ENCODE results near the gene MDM2. TPM values are rescaled to one million over a fixed set of nuclear protein-coding genes. Genes with fewer than 3 reads are reported as not detected.
A peak's percentile ranks its signal among the peaks of the same experiment; 100 is the strongest.

Gene MDM2
- total and polyA plus RNA-seq, 2 donors (not counting 1 experiment from before 2014, with no cell fraction given) = 6.1 to 78.7 TPM

- H3K4me3 Mint-ChIP-seq = no peak overlapping the region
- H3K4me3 ChIP-seq (ENCODE audit: control extremely low read depth in 1 of 5, extremely low read depth in 1 of 5, insufficient read depth in 1 of 5, low read depth in 2 of 5, low read length in 4 of 5) = no peak overlapping the region
- no peak overlapping the region for H2AFZ ChIP-seq (ENCODE audit: insufficient read depth, low read depth, low read length, poor library complexity, severe bottlenecking)
- ATAC-seq (ENCODE audit: low read depth) (peak; percentile 86), DNase-seq (peak; percentile 64)
- H3K27me3 ChIP-seq (replicated peaks in 1 of 4; ENCODE audit: control extremely low read depth in 1 of 4, control insufficient read depth in 3 of 4, insufficient read depth in 4 of 4, low read length in 3 of 4) = no peaks in the 10 kb centered on the region
- no peak for TF ChIP-seq EZH2 (IDR thresholded peaks at IDR 0.05; ENCODE audit: borderline replicate concordance, insufficient read depth, low read depth, low read length, poor library complexity, severe bottlenecking)
- TF ChIP-seq, protein P1, sequence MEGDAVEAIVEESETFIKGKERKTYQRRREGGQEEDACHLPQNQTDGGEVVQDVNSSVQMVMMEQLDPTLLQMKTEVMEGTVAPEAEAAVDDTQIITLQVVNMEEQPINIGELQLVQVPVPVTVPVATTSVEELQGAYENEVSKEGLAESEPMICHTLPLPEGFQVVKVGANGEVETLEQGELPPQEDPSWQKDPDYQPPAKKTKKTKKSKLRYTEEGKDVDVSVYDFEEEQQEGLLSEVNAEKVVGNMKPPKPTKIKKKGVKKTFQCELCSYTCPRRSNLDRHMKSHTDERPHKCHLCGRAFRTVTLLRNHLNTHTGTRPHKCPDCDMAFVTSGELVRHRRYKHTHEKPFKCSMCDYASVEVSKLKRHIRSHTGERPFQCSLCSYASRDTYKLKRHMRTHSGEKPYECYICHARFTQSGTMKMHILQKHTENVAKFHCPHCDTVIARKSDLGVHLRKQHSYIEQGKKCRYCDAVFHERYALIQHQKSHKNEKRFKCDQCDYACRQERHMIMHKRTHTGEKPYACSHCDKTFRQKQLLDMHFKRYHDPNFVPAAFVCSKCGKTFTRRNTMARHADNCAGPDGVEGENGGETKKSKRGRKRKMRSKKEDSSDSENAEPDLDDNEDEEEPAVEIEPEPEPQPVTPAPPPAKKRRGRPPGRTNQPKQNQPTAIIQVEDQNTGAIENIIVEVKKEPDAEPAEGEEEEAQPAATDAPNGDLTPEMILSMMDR (IDR thresholded peaks at IDR 0.05) = no peak
- H3K27me3 Mint-ChIP-seq = no peaks in the 10 kb centered on the region
- H3K27ac ChIP-seq (ENCODE audit: low read length in 2 of 2) = no peak overlapping the region
- H3K36me3 ChIP-seq (replicated peaks in 1 of 2; ENCODE audit: control extremely low read depth in 1 of 2, control insufficient read depth in 1 of 2, extremely low read depth in 1 of 2, insufficient read depth in 2 of 2, low read length in 1 of 2) = no peaks in the 10 kb centered on the region
- H3K4me2 ChIP-seq (replicated peaks; ENCODE audit: low read depth, low read length, poor library complexity, severe bottlenecking) = no peak overlapping the region
- ChIA-PET POLR2A (no interaction called here), CTCF (no interaction called here)
- intact Hi-C loops (cut with micrococcal nuclease) = loop anchor here (2.0 kb wide), 1 partner anchor 14 kb away; no protein-coding TSS in a partner anchor
- H3K9me3 Mint-ChIP-seq (ENCODE audit: insufficient read depth) = no peaks in the 10 kb centered on the region
- H3K27ac Mint-ChIP-seq = no peak overlapping the region
- H3K9ac ChIP-seq (ENCODE audit: low read length) = no peak overlapping the region
- peaks cover 7% of the 10 kb centered on the region for H3K4me1 Mint-ChIP-seq
- no peaks in the 10 kb centered on the region for H4K20me1 ChIP-seq (ENCODE audit: control insufficient read depth, insufficient read depth, low read length, poor library complexity, severe bottlenecking)
- peaks cover under 1 to 1% of the 10 kb centered on the region in 2 donors for H3K4me1 ChIP-seq (ENCODE audit: control insufficient read depth in 2 of 2, insufficient read depth in 2 of 2, low read length in 2 of 2)
- H3K79me2 ChIP-seq (ENCODE audit: control insufficient read depth, insufficient read depth, low read length) = no peaks in the 10 kb centered on the region
- 100% methylated on average over 2 of the region's 2 CpGs for WGBS (ENCODE audit: insufficient coverage)
- H3K9me3 ChIP-seq (ENCODE audit: control extremely low read depth in 1 of 3, control insufficient read depth in 2 of 3, insufficient read depth in 1 of 3, low read length in 2 of 3) = no peaks in the 10 kb centered on the region
These were observed 15.0 kb upstream of the MDM2 start for GRCh38 chr12:68792952-68793351.

GRCh38 chr12:68793436-68793835 lies 14.5 kb upstream of the MDM2 start:
- Histone ChIP-seq H3K27me3 (replicated peaks in 1 of 4; ENCODE audit: control extremely low read depth in 1 of 4, control insufficient read depth in 3 of 4, insufficient read depth in 4 of 4, low read length in 3 of 4) (no peaks in the 10 kb centered on the region), H3K36me3 (replicated peaks in 1 of 2; ENCODE audit: control extremely low read depth in 1 of 2, control insufficient read depth in 1 of 2, extremely low read depth in 1 of 2, insufficient read depth in 2 of 2, low read length in 1 of 2) (no peaks in the 10 kb centered on the region), H2AFZ (ENCODE audit: insufficient read depth, low read depth, low read length, poor library complexity, severe bottlenecking) (no peak overlapping the region), H3K79me2 (ENCODE audit: control insufficient read depth, insufficient read depth, low read length) (no peaks in the 10 kb centered on the region), H3K27ac (ENCODE audit: low read length in 2 of 2) (no peak overlapping the region), H3K4me2 (replicated peaks; ENCODE audit: low read depth, low read length, poor library complexity, severe bottlenecking) (no peak overlapping the region), H3K4me3 (ENCODE audit: control extremely low read depth in 1 of 5, extremely low read depth in 1 of 5, insufficient read depth in 1 of 5, low read depth in 2 of 5, low read length in 4 of 5) (no peak overlapping the region), H3K9ac (ENCODE audit: low read length) (no peak overlapping the region), H3K9me3 (ENCODE audit: control extremely low read depth in 1 of 3, control insufficient read depth in 2 of 3, insufficient read depth in 1 of 3, low read length in 2 of 3) (no peaks in the 10 kb centered on the region), H3K4me1 (ENCODE audit: control insufficient read depth in 2 of 2, insufficient read depth in 2 of 2, low read length in 2 of 2) (no peaks in the 10 kb centered on the region), H4K20me1 (ENCODE audit: control insufficient read depth, insufficient read depth, low read length, poor library complexity, severe bottlenecking) (no peaks in the 10 kb centered on the region)
- no peak overlapping the region for H3K4me3 Mint-ChIP-seq
- H3K27ac Mint-ChIP-seq = no peak overlapping the region
- H3K27me3 Mint-ChIP-seq = no peaks in the 10 kb centered on the region
- H3K9me3 Mint-ChIP-seq (ENCODE audit: insufficient read depth) = no peaks in the 10 kb centered on the region
- H3K4me1 Mint-ChIP-seq = peaks cover 5% of the 10 kb centered on the region
- DNase-seq = no peak
- ChIA-PET CTCF (no interaction called here), POLR2A (no interaction called here)
- TF ChIP-seq, protein P1 (IDR thresholded peaks at IDR 0.05) = no peak
- no peak for TF ChIP-seq EZH2 (IDR thresholded peaks at IDR 0.05; ENCODE audit: borderline replicate concordance, insufficient read depth, low read depth, low read length, poor library complexity, severe bottlenecking)
- ATAC-seq (ENCODE audit: low read depth) = no peak
- intact Hi-C loops (cut with micrococcal nuclease) = loop anchor here (2.0 kb wide), 1 partner anchor 13 kb away; no protein-coding TSS in a partner anchor
- 100% methylated on average over 1 of the region's 4 CpGs for WGBS (ENCODE audit: insufficient coverage)
